ENCODE results near the gene COX19. TPM values are rescaled to one million over a fixed set of nuclear protein-coding genes. Genes with fewer than 3 reads are reported as not detected.

Gene COX19
- total and polyA plus RNA-seq, 2 experiments from 2014 or later: 11.7 to 12.6 TPM

GRCh38 chr7:991729-992656, 16.6 kb upstream of the COX19 start (continued):
- TF ChIP-seq ZNF462 (CRISPR knock-in tag; IDR thresholded peaks at IDR 0.05) (no peak), ZNF114 (CRISPR knock-in tag; IDR thresholded peaks at IDR 0.05) (no peak), NANOG (IDR thresholded peaks at IDR 0.05; ENCODE audit: borderline replicate concordance) (no peak), CREB1 (CRISPR knock-in tag; IDR thresholded peaks at IDR 0.05; ENCODE audit: low read depth) (no peak), EZH2phosphoT487 (IDR thresholded peaks at IDR 0.05; ENCODE audit: unreplicated experiment) (no peak), STAT1 (IDR thresholded peaks at IDR 0.05; ENCODE audit: unreplicated experiment) (no peak), JUNB (IDR thresholded peaks at IDR 0.05; ENCODE audit: unreplicated experiment) (no peak), EZH2 (IDR thresholded peaks at IDR 0.05; ENCODE audit: low read depth, unreplicated experiment) (no peak)
